CD4-positive, alpha-beta T cell treated with Interferon alpha-2 for 1 hour (primary cell): ENCODE results near the gene ARHGEF26.
"Not testable (repeated sequence)": the region's sequence is repeated elsewhere in the genome, so short reads cannot be mapped to it uniquely, and the experiment has no call there.

ENCODE experiments used
- DNase-seq, 2 donors: peaks; one replicate each; pipeline ENCODE4 v3.0.0-alpha.2; 2020 to 2022

ARHGEF26 gene

GRCh38 chr3:154120961-154121700, at the start of gene ARHGEF26:
Gene ARHGEF26, plus strand, starts transcription at chr3:154121390. Its CDS starts 603 bp downstream, at chr3:154121993.
- peak; percentile 60 to 74 for DNase-seq

GRCh38 chr3:154074966-154075365, 46.2 kb upstream of the ARHGEF26 start:
- no peak for DNase-seq

- no peak for DNase-seq
Observed at GRCh38 chr3:154078672-154079071, 42.5 kb upstream of the ARHGEF26 start.

- no peak for DNase-seq
Observed at GRCh38 chr3:154081305-154081704, 39.9 kb upstream of the ARHGEF26 start.

- no peak for DNase-seq
Observed at GRCh38 chr3:154085071-154085470, 36.1 kb upstream of the ARHGEF26 start.

GRCh38 chr3:154085799-154086198, 35.4 kb upstream of the ARHGEF26 start:
- no peak for DNase-seq

- DNase-seq: no peak
Observed at GRCh38 chr3:154086286-154086685, 34.9 kb upstream of the ARHGEF26 start.

- DNase-seq: not testable (repeated sequence)
Observed at GRCh38 chr3:154087756-154088480, 33.3 kb upstream of the ARHGEF26 start.

GRCh38 chr3:154089421-154090420, 31.5 kb upstream of the ARHGEF26 start:
- DNase-seq: no peak

GRCh38 chr3:154094051-154094450, 27.1 kb upstream of the ARHGEF26 start:
- no peak for DNase-seq

GRCh38 chr3:154095832-154096421, 25.3 kb upstream of the ARHGEF26 start:
- peak in 1 of 2 donors; percentile 1 for DNase-seq

- DNase-seq: no peak
Observed at GRCh38 chr3:154098376-154098775, 22.8 kb upstream of the ARHGEF26 start.

GRCh38 chr3:154100556-154100955, 20.6 kb upstream of the ARHGEF26 start:
- no peak for DNase-seq

GRCh38 chr3:154101250-154101649, 19.9 kb upstream of the ARHGEF26 start:
- DNase-seq: no peak

GRCh38 chr3:154102225-154102624, 19.0 kb upstream of the ARHGEF26 start:
- no peak for DNase-seq

GRCh38 chr3:154105218-154105975, 15.8 kb upstream of the ARHGEF26 start:
- no peak for DNase-seq

- DNase-seq: no peak
Observed at GRCh38 chr3:154111365-154111935, 9.7 kb upstream of the ARHGEF26 start.

GRCh38 chr3:154112146-154112852, 8.9 kb upstream of the ARHGEF26 start:
- DNase-seq: no peak

GRCh38 chr3:154113609-154114008, 7.6 kb upstream of the ARHGEF26 start:
- no peak for DNase-seq

GRCh38 chr3:154115332-154115731, 5.9 kb upstream of the ARHGEF26 start:
- no peak for DNase-seq

- DNase-seq: no peak
Observed at GRCh38 chr3:154119951-154120350, 1.2 kb upstream of the ARHGEF26 start.
